ENCODE measurements around the gene TRIM28.

Gene TRIM28

GRCh38 chr19:58581227-58582141 lies 37.6 kb downstream of the TRIM28 start:
- DNase-seq, result peak; percentile 92

- DNase-seq, result no peak
Observed at GRCh38 chr19:58582985-58583384, 39.1 kb downstream of the TRIM28 start.

- peak; percentile 17 for DNase-seq
Observed at GRCh38 chr19:58584498-58585441, 40.9 kb downstream of the TRIM28 start.

GRCh38 chr19:58585442-58586132 lies 41.7 kb downstream of the TRIM28 start:
- no peak for DNase-seq

DNA sequence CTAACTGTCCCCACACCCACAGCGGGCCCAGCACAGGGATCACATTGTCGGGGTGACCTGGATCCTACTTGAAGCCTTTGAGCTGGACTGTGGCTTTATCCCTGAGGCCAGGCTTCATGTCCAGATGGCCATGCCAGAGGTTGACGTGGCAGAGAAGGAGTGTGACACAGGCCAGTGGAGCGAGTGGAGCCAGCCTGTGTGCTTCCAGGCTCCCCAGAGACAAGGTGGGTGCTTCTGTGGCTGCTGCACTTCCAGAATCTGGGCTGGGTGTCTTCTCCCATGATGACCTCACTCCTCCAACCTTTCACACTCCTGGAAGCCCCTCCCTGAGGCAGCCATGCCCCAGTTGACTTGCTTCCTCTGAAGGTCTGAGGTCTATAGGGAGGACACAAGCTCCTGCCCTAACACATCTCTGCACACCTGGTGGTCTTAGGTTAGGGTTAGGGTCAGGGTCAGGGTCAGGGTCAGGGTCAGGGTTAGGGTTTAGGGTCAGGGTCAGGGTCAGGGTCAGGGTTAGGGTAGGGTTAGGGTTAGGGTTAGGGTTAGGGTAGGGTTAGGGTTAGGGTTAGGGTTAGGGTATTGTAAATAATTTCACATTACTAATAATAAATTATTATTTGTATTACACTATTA lies 42.4 kb downstream of the TRIM28 start:
- DNase-seq, result peak; percentile 27
